Keratinocyte (primary cell): Measurements from ENCODE around the gene ATP9B.

Experiments
- EZH2 ChIP-seq: IDR thresholded peaks from one replicate; pipeline ENCODE4 v1.6.1; 2012; ENCODE audit warnings: inconsistent platforms, mild to moderate bottlenecking, low read length, moderate library complexity
- TF ChIP-seq, protein P1 (sequence below), 3 experiments: IDR thresholded peaks in 1 of 3; conservative IDR thresholded peaks in 1 of 3; optimal IDR thresholded peaks in 1 of 3; 2 replicates in 2 of 3; 3 replicates in 1 of 3; pipeline versions ENCODE3 to v1.5.1; 2011; ENCODE audit warnings: low read length in 3 of 3, mild to moderate bottlenecking in 3 of 3, moderate library complexity in 2 of 3, control low read depth in 1 of 3, inconsistent platforms in 1 of 3; ENCODE audit not compliant: insufficient read depth in 2 of 3; ENCODE audit errors: extremely low read depth in 1 of 3

DNA sequence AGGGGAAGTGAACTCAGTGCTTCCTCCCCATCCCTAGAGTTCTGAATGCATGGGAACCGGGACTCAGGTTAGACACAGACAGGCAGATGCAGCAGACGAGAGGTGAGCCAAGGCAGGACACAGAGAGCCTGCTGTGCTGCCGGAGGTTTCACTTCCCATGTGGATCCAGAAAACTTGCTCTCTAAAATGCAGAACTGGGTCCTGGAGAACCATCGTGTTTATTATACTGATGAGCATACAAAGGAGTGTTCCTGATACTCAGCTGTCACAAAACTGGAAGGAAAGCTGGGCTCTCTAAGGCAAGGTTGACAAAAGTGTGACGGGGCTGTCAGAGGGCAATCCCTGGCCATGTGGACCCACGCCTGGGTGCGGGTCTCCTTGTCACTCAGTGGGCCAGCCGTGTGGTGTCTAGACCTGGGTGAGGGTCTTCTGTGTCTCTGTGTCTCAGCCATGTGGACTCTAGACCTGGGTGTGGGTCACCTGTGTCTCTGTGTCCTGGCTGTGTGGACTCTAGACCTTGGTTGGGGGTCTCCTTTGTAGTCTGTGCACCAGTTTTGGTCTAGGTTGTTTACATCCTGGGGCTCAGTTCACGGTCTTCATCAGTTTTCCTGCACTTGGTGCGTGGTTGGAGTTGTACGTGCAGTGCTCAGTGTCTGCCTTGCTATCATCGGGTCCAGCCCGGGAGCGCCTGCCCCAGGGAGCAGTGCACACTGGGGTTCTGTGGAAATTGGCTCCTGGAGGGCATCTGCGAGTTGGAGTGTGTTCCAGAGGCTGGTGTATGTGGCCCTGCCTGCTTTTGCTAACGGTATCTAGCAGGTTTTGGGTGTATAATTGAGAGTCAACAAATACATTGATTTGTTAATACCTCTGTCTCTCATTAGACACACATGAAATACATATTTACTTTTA is 141.1 kb downstream of the ATP9B start:
- TF ChIP-seq, protein P1, sequence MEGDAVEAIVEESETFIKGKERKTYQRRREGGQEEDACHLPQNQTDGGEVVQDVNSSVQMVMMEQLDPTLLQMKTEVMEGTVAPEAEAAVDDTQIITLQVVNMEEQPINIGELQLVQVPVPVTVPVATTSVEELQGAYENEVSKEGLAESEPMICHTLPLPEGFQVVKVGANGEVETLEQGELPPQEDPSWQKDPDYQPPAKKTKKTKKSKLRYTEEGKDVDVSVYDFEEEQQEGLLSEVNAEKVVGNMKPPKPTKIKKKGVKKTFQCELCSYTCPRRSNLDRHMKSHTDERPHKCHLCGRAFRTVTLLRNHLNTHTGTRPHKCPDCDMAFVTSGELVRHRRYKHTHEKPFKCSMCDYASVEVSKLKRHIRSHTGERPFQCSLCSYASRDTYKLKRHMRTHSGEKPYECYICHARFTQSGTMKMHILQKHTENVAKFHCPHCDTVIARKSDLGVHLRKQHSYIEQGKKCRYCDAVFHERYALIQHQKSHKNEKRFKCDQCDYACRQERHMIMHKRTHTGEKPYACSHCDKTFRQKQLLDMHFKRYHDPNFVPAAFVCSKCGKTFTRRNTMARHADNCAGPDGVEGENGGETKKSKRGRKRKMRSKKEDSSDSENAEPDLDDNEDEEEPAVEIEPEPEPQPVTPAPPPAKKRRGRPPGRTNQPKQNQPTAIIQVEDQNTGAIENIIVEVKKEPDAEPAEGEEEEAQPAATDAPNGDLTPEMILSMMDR (optimal IDR thresholded peaks at IDR 0.05 in 1 of 3, IDR thresholded peaks at IDR 0.05 in 1 of 3, conservative IDR thresholded peaks at IDR 0.05 in 1 of 3; ENCODE audit: extremely low read depth in 1 of 3, insufficient read depth in 2 of 3, low read length in 3 of 3), result no peak
- TF ChIP-seq EZH2, result no peak
